Keratinocyte (primary cell): ENCODE data around the gene ARID5B. TPM values are rescaled to one million over a fixed set of nuclear protein-coding genes. Genes with fewer than 3 reads are reported as not detected.

Experiments
- DNase-seq: peaks from one replicate; pipeline ENCODE4 v3.0.0-alpha.2; 2011; ENCODE audit warnings: low read depth, missing footprints, low spot score
- FAIRE-seq: peaks from 2 replicates; lab custom pipeline; 2011; peaks lifted over from hg19 to GRCh38; lab: Jason Lieb, UNC
- H2AFZ ChIP-seq: 2 replicates; pipeline ENCODE4 v1.6.0; 2012; ENCODE audit warnings: low read length, control low read depth, inconsistent platforms; ENCODE audit not compliant: control insufficient read depth
- H3K27ac ChIP-seq: 2 replicates; pipeline ENCODE4 v1.5.1; 2011; ENCODE audit warnings: low read length; ENCODE audit not compliant: control insufficient read depth, insufficient read depth
- H3K27me3 ChIP-seq: 3 replicates; pipeline ENCODE4 v1.6.0; 2011; ENCODE audit warnings: low read length; ENCODE audit not compliant: control insufficient read depth, insufficient read depth; ENCODE audit errors: extremely low read depth
- H3K36me3 ChIP-seq, 2 experiments: 2 replicates in 1 of 2; 3 replicates in 1 of 2; pipeline ENCODE4 v1.5.1; 2011; ENCODE audit warnings: low read length in 2 of 2, mild to moderate bottlenecking in 1 of 2; ENCODE audit not compliant: control insufficient read depth in 2 of 2, insufficient read depth in 2 of 2; ENCODE audit errors: extremely low read depth in 1 of 2
- H3K4me1 ChIP-seq: 3 replicates; pipeline ENCODE4 v1.5.1; 2011; ENCODE audit warnings: low read length; ENCODE audit not compliant: control insufficient read depth, insufficient read depth; ENCODE audit errors: extremely low read depth
- H3K4me2 ChIP-seq: 3 replicates; pipeline ENCODE4 v1.6.0; 2011; ENCODE audit warnings: low read depth, low read length; ENCODE audit not compliant: control insufficient read depth, insufficient read depth; ENCODE audit errors: extremely low read depth
- H3K4me3 ChIP-seq, 3 experiments: fragments of 200-600 bp in 1 of 3; sonication (generic) in 1 of 3; 2 replicates in 2 of 3; 3 replicates in 1 of 3; pipeline ENCODE4 v1.5.1; 2011 to 2016; ENCODE audit warnings: low read length in 3 of 3, mild to moderate bottlenecking in 3 of 3, control low read depth in 2 of 3, inconsistent platforms in 1 of 3, low read depth in 1 of 3, mixed read lengths in 1 of 3, mixed run types in 1 of 3, moderate library complexity in 1 of 3; ENCODE audit not compliant: control insufficient read depth in 2 of 3, insufficient read depth in 2 of 3; ENCODE audit errors: extremely low read depth in 1 of 3
- H3K79me2 ChIP-seq: 2 replicates; pipeline ENCODE4 v1.6.0; 2012; ENCODE audit warnings: low read length; ENCODE audit not compliant: control insufficient read depth, insufficient read depth
- H3K9ac ChIP-seq: 3 replicates; pipeline ENCODE4 v1.6.0; 2011; ENCODE audit warnings: low read length; ENCODE audit not compliant: control insufficient read depth, insufficient read depth; ENCODE audit errors: extremely low read depth
- H3K9me1 ChIP-seq: 3 replicates; pipeline ENCODE4 v1.6.0; 2011; ENCODE audit warnings: low read length; ENCODE audit not compliant: control insufficient read depth, insufficient read depth; ENCODE audit errors: extremely low read depth
- H3K9me3 ChIP-seq: 2 replicates; pipeline ENCODE4 v1.5.1; 2012; ENCODE audit warnings: low read depth, low read length; ENCODE audit not compliant: control insufficient read depth
- H4K20me1 ChIP-seq: 3 replicates; pipeline ENCODE4 v1.6.0; 2011; ENCODE audit warnings: low read length; ENCODE audit not compliant: control insufficient read depth, insufficient read depth; ENCODE audit errors: extremely low read depth
- EZH2 ChIP-seq: IDR thresholded peaks from one replicate; pipeline ENCODE4 v1.6.1; 2012; ENCODE audit warnings: inconsistent platforms, mild to moderate bottlenecking, low read length, moderate library complexity
- dilution Hi-C: fragments of 300-500 bp; cut with MboI; formaldehyde crosslinking; loops from one replicate; pipeline ENCODE4 v1.7.0; 2020; ENCODE audit warnings: low sequenced_read_pairs; ENCODE audit not compliant: extremely low pct_ligation_motif_present
- polyA plus RNA-seq, 5 experiments: library from polyadenylated mRNA; depleted of rRNA in 3 of 5; stranded (reverse) in 3 of 5; stranded (forward) in 1 of 5; unstranded in 1 of 5; fragments of >200 nt; gene quantifications; 1 replicate in 1 of 5; 2 replicates in 3 of 5; 3 replicates in 1 of 5; pipeline versions ENCODE4 v1.2.1 to v1.2.3, GENCODE V29; 2011 to 2012; ENCODE audit warnings: missing spikeins in 2 of 5, low read depth in 1 of 5, low replicate concordance in 1 of 5
- TF ChIP-seq, protein P1 (sequence below), 3 experiments: IDR thresholded peaks in 1 of 3; conservative IDR thresholded peaks in 1 of 3; optimal IDR thresholded peaks in 1 of 3; 2 replicates in 2 of 3; 3 replicates in 1 of 3; pipeline versions ENCODE3 to v1.5.1; 2011; ENCODE audit warnings: low read length in 3 of 3, mild to moderate bottlenecking in 3 of 3, moderate library complexity in 2 of 3, control low read depth in 1 of 3, inconsistent platforms in 1 of 3; ENCODE audit not compliant: insufficient read depth in 2 of 3; ENCODE audit errors: extremely low read depth in 1 of 3

ARID5B gene
- polyA plus RNA-seq, 1 donor (not counting 4 experiments of a cell fraction or from before 2014, with no cell fraction given) = 7.0 TPM

DNA sequence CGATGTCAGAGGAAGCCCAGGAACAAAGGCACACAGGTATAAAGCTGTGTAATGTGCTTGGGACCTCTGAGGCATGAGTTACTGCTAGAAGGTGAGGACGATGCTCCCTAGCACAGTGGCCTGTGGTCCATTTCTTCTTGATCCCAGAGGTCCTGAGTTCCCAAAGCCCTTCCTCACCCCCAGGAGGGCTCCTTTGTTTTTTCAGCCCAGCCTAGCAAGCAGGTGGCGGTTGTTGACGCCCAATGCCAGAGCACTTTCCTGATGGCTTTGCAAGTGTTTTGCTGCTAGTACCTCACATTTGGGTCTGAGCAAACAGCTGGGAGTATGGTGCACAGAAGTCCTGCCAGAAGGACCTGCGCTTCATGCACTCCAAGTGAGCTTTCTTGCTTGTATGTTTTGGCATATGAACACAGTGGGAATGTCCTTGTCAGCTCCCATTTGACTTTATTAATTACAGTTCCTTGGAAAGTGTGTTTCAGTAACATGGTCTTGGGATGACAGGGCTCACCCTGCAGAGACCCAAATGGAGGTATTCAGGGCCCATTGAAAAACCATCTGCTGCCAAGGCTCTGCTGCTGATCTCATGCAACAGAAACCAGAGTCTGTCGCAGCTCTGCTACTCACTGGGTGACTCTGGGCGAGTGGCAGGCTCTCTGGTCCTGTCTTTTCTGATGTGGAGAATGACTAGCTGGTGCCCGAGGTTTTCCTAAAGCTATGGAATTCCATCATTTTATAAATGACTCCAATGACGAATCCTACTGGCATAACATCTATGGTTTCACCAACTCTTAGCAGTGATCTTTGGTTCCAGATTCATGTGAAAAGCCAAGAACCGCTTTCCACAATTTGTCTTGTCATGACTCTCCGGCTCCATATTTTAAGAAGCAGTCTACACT is 134.9 kb downstream of the ARID5B start:
- peak overlapping the region; percentile 39 for H3K4me2 ChIP-seq
- H3K9me3 ChIP-seq = no peaks in the 10 kb centered on the region
- H3K9me1 ChIP-seq = no peaks in the 10 kb centered on the region
- H3K36me3 ChIP-seq = no peaks in the 10 kb centered on the region
- peaks cover 34% of the 10 kb centered on the region for H3K4me1 ChIP-seq
- no peak overlapping the region for H3K4me3 ChIP-seq
- TF ChIP-seq, protein P1, sequence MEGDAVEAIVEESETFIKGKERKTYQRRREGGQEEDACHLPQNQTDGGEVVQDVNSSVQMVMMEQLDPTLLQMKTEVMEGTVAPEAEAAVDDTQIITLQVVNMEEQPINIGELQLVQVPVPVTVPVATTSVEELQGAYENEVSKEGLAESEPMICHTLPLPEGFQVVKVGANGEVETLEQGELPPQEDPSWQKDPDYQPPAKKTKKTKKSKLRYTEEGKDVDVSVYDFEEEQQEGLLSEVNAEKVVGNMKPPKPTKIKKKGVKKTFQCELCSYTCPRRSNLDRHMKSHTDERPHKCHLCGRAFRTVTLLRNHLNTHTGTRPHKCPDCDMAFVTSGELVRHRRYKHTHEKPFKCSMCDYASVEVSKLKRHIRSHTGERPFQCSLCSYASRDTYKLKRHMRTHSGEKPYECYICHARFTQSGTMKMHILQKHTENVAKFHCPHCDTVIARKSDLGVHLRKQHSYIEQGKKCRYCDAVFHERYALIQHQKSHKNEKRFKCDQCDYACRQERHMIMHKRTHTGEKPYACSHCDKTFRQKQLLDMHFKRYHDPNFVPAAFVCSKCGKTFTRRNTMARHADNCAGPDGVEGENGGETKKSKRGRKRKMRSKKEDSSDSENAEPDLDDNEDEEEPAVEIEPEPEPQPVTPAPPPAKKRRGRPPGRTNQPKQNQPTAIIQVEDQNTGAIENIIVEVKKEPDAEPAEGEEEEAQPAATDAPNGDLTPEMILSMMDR (optimal IDR thresholded peaks at IDR 0.05 in 1 of 3, IDR thresholded peaks at IDR 0.05 in 1 of 3, conservative IDR thresholded peaks at IDR 0.05 in 1 of 3; ENCODE audit: extremely low read depth in 1 of 3, insufficient read depth in 2 of 3, low read length in 3 of 3) = no peak
- no peak for TF ChIP-seq EZH2
- no peaks in the 10 kb centered on the region for H4K20me1 ChIP-seq
- no peak for FAIRE-seq
- DNase-seq = no peak
- H3K79me2 ChIP-seq = peaks cover 21% of the 10 kb centered on the region
- H2AFZ ChIP-seq = no peak overlapping the region
- no peaks in the 10 kb centered on the region for H3K27me3 ChIP-seq
- no peak overlapping the region for H3K9ac ChIP-seq
- dilution Hi-C loops = no loop called here
- peak overlapping the region; percentile 49 for H3K27ac ChIP-seq

DNA sequence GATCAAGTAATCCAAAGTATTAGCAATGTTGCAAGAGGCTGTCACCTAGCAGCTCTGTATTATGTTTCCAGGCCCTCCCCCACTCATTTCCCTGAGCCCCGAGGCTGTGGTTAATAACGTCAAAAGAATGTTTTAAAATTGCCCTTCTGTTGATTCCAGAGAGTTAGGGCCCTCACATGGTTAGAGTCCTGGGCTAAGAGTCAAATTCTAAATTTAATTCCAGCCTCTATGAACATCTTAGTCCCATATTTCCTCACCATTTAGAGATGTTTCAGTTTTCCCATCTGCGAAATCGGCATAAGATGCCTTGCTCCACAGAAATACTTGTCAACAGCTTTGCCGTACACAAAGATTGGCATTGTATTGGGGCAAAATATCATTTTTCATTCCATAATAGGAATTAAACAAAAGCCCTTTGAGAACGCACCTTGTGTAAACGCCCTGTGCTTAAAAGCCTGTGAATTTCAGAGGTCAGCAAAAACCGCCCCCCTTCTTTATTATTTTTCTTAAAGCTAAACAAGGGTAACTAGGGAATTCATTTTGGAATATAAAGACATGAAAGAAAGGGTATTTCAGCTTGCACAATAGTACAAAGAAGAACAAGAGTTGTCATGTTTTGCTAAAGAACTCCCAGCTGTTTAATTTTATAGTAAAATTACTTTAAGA is 135.8 kb downstream of the ARID5B start:
- Histone ChIP-seq H3K36me3 (no peaks in the 10 kb centered on the region), H3K9ac (peak overlapping the region; percentile 5), H3K9me1 (no peaks in the 10 kb centered on the region), H3K4me2 (peak overlapping the region; percentile 39), H3K9me3 (no peaks in the 10 kb centered on the region), H3K27ac (peak overlapping the region; percentile 49), H3K4me1 (peaks cover 40% of the 10 kb centered on the region), H3K79me2 (peaks cover 21% of the 10 kb centered on the region), H4K20me1 (no peaks in the 10 kb centered on the region), H2AFZ (no peak overlapping the region), H3K27me3 (no peaks in the 10 kb centered on the region), H3K4me3 (no peak overlapping the region)
- no peak for TF ChIP-seq EZH2
- TF ChIP-seq, protein P1 (optimal IDR thresholded peaks at IDR 0.05 in 1 of 3, IDR thresholded peaks at IDR 0.05 in 1 of 3, conservative IDR thresholded peaks at IDR 0.05 in 1 of 3; ENCODE audit: extremely low read depth in 1 of 3, insufficient read depth in 2 of 3, low read length in 3 of 3) = no peak
- DNase-seq (no peak), FAIRE-seq (no peak)
- dilution Hi-C loops = no loop called here
